HFF-Myc (cell line): ENCODE measurements around the gene DNAH10.

Experiments
- DNase-seq: peaks from one replicate; pipeline ENCODE4 v3.0.0-alpha.2; 2011; ENCODE audit warnings: low read depth; ENCODE audit errors: extremely low read depth
- H3K4me3 ChIP-seq: replicated peaks from 2 replicates; pipeline ENCODE4 v1.5.1; 2011; ENCODE audit warnings: low read depth, mild to moderate bottlenecking, control low read depth, low read length
- TF ChIP-seq, protein P1 (sequence below): IDR thresholded peaks from 2 replicates; pipeline ENCODE4 v1.5.1; 2012; ENCODE audit warnings: mild to moderate bottlenecking, low read depth, low read length, control low read depth; ENCODE audit errors: missing control alignments

The DNAH10 gene, protein sequence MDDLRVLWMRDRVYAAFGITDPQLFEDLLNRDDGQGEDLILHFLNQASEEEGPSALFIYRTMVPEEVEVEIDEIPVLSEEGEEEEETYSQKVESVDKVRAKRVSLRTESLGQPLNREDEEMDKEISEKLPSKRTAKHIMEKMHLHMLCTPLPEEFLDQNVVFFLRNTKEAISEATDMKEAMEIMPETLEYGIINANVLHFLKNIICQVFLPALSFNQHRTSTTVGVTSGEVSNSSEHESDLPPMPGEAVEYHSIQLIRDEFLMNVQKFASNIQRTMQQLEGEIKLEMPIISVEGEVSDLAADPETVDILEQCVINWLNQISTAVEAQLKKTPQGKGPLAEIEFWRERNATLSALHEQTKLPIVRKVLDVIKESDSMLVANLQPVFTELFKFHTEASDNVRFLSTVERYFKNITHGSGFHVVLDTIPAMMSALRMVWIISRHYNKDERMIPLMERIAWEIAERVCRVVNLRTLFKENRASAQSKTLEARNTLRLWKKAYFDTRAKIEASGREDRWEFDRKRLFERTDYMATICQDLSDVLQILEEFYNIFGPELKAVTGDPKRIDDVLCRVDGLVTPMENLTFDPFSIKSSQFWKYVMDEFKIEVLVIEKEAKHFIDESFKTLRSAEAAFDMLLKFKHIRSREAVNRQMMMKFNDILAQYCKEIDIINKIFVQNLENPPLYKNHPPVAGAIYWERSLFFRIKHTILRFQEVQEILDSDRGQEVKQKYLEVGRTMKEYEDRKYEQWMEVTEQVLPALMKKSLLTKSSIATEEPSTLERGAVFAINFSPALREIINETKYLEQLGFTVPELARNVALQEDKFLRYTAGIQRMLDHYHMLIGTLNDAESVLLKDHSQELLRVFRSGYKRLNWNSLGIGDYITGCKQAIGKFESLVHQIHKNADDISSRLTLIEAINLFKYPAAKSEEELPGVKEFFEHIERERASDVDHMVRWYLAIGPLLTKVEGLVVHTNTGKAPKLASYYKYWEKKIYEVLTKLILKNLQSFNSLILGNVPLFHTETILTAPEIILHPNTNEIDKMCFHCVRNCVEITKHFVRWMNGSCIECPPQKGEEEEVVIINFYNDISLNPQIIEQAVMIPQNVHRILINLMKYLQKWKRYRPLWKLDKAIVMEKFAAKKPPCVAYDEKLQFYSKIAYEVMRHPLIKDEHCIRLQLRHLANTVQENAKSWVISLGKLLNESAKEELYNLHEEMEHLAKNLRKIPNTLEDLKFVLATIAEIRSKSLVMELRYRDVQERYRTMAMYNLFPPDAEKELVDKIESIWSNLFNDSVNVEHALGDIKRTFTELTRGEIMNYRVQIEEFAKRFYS (N-terminal part only)

DNA sequence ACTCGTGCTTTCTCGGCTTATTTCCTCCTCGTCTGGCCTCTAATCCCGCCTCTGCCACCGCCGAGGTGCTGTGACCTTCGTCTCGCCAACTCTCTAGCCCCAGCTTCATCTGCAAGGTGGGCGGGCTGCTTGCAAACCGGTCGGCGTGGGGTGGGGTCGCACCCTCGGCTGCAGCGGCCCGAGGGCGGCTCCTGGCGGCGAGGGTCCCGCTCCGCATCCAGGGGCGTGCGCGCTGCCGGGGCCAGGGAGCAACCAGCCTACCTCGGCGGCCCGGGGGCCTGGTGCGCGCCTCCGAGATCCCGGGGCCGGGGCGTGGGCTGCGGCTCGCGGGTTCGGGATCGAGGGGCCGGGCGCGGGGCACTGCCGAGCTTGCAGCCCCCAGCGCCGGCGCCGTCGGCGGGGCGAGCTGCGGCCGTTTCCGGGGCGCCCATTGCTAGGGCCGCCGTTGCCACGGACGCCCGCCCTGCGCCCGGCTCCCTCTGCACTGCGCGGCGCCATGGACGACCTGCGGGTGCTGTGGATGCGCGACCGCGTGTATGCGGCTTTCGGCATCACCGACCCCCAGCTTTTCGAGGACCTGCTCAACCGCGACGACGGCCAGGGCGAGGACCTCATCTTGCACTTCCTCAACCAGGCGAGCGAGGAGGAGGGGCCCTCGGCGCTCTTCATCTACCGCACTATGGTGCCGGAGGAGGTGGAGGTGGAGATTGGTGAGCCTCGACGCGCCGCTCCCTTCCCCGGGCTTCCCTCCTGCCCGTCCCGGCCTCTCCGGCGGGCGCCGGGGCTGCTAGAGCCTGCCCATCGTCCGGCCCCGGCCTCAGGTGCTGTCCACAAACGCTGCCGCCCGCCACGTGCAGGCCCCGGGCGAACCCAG, at the start of gene DNAH10:
Gene DNAH10, plus strand, starts transcription at position 461 of the 874 bp plus-strand sequence. Its CDS starts 36 bp downstream, at position 497.
- TF ChIP-seq, protein P1, sequence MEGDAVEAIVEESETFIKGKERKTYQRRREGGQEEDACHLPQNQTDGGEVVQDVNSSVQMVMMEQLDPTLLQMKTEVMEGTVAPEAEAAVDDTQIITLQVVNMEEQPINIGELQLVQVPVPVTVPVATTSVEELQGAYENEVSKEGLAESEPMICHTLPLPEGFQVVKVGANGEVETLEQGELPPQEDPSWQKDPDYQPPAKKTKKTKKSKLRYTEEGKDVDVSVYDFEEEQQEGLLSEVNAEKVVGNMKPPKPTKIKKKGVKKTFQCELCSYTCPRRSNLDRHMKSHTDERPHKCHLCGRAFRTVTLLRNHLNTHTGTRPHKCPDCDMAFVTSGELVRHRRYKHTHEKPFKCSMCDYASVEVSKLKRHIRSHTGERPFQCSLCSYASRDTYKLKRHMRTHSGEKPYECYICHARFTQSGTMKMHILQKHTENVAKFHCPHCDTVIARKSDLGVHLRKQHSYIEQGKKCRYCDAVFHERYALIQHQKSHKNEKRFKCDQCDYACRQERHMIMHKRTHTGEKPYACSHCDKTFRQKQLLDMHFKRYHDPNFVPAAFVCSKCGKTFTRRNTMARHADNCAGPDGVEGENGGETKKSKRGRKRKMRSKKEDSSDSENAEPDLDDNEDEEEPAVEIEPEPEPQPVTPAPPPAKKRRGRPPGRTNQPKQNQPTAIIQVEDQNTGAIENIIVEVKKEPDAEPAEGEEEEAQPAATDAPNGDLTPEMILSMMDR: peak; percentile 31
- no peak for DNase-seq
- H3K4me3 ChIP-seq: peak within 1 kb of the TSS; percentile 31

DNA sequence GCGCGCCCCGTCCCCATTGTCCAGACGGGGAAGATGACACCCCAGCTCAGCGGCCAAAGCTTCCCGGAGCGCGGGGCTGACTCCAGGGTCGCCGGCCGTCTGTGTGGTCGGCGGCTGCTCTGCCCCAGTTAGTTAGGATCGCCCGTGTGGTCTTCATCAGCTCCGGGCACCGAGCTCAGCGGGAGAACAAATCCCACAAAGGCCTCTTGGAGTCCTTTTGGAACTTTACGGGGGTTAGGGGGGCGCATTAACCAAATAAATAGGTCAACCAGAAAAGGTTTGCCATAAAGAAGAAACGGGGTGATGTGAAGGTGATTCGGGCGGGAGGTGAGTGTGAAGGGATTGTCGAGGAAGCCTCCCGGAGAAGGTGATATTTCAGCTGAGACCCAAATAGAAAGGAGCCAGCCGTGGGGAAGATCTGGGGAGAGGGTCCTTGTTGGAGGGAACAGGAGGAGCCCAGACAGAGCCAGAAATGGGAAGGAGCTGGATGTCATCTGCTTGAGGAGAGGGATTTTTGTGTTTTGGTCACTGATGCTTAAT, 49.3 kb upstream of the DNAH10 start:
- DNase-seq: no peak
- TF ChIP-seq, protein P1: no peak
- H3K4me3 ChIP-seq: peak overlapping the region; percentile 90

DNA sequence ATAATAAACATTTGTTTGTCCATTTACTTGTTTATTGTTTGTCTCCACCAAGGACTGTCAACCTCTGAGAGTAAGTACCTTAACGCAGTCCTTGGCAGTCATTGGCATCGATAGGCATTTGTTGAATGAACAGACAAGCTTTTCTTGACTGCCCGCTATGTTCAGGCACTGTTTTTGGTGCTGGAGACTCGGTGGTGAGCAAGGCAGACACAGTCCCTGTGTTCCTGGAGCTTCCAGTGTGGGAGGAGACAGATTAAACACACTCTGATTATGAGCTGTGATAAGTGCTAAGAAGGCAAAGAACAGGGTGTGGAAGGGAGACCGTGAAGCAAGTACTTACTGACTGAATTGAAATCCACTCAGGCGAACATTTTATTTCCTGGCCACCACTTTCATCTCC, 48.7 kb upstream of the DNAH10 start:
- H3K4me3 ChIP-seq: peak overlapping the region; percentile 90
- no peak for DNase-seq
- TF ChIP-seq, protein P1: no peak

DNA sequence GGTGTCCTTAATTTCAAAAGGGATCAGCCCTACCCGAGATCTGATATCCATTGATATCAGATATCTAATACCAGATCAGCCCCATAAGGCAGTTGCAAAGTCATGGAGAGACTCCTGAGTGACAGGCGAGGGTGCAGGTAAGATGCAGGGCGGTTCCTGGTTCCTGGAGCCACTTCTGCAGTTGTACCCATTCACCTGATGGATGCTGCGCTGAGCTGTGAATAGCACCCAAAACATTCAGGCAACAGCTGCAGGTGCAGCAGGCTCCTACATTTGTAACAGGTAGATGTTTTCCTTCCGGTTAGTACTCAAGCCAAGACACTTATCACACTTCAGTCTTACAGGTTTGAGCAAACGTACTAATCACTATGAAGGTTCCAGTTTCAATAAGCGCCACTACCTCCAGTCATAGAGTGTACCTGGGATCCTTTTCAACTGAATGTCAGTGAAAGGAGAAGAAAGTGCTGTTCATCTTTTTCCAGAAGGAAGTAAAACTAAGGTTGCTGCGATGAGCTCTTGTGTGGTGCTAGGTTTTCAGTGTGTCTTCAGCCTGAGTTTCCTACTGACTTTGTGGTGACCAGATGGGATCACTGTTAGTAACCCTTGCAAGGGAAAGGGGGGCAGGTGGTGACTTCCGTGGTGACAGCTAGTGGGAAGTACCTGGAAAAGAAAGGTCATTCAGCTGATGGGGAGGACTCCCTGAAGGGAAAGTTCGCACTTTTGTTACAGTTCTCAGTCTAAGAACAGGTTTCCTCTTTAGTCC, 48.1 kb upstream of the DNAH10 start:
- TF ChIP-seq, protein P1: no peak
- no peak for DNase-seq
- H3K4me3 ChIP-seq: peak overlapping the region; percentile 90

DNA sequence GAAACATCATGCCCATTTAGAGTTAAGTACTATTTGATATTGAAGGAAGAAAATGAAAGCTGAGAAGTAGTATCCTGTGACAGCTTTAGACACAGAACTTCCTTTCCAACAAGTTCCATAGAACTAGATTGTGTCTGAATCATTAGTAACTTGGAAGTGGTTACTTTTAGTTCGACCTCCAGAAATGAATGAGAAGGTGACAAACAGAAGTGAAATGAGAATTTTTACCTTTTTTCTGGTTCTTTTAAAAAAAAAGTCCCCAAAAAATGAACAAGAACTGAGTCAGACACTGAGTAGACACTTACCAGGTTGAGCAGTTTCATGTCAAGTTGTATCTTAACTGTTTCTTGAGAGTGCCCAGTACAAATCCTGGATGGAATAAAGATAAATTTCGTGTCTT, 46.9 kb upstream of the DNAH10 start:
- no peak overlapping the region for H3K4me3 ChIP-seq
- no peak for DNase-seq
- TF ChIP-seq, protein P1: no peak
